GM21737 (cell line): Measurements from ENCODE around the gene ARHGEF37.

Source experiments
- ATAC-seq: cut with Tn5 transposase; IDR thresholded peaks from one replicate; pipeline ENCODE4 v1.9.1; 2021; ENCODE audit warnings: mild to moderate bottlenecking, moderate library complexity; ENCODE audit not compliant: unreplicated experiment

ARHGEF37 gene

GRCh38 chr5:149599375-149599774 lies 18.1 kb downstream of the ARHGEF37 start:
- ATAC-seq: no peak

- no peak for ATAC-seq
These were observed 19.6 kb downstream of the ARHGEF37 start for GRCh38 chr5:149600932-149601331.

- ATAC-seq: no peak
These were observed 21.9 kb downstream of the ARHGEF37 start for GRCh38 chr5:149603210-149603609.

- ATAC-seq: no peak
These were observed 22.6 kb downstream of the ARHGEF37 start for GRCh38 chr5:149603920-149604319.

- no peak for ATAC-seq
These were observed 23.0 kb downstream of the ARHGEF37 start for GRCh38 chr5:149604321-149604720.

- no peak for ATAC-seq
These were observed 24.2 kb downstream of the ARHGEF37 start for GRCh38 chr5:149605354-149605997.

- ATAC-seq: peak; percentile 96
These were observed 24.9 kb downstream of the ARHGEF37 start for GRCh38 chr5:149605998-149606724.

- no peak for ATAC-seq
These were observed 27.7 kb downstream of the ARHGEF37 start for GRCh38 chr5:149608936-149609545.

- no peak for ATAC-seq
These were observed 28.4 kb downstream of the ARHGEF37 start for GRCh38 chr5:149609640-149610219.

GRCh38 chr5:149610589-149611255 lies 29.4 kb downstream of the ARHGEF37 start:
- no peak for ATAC-seq

GRCh38 chr5:149611326-149611725 lies 30.0 kb downstream of the ARHGEF37 start:
- ATAC-seq: no peak

- no peak for ATAC-seq
These were observed 33.0 kb downstream of the ARHGEF37 start for GRCh38 chr5:149614034-149614907.

GRCh38 chr5:149615976-149616375 lies 34.7 kb downstream of the ARHGEF37 start:
- ATAC-seq: no peak

- peak; percentile 41 for ATAC-seq
These were observed 35.5 kb downstream of the ARHGEF37 start for GRCh38 chr5:149616727-149617285.

- ATAC-seq: peak; percentile 58
These were observed 36.5 kb downstream of the ARHGEF37 start for GRCh38 chr5:149617760-149618306.

GRCh38 chr5:149618581-149619248 lies 37.4 kb downstream of the ARHGEF37 start:
- peak; percentile 29 for ATAC-seq

- no peak for ATAC-seq
These were observed 40.3 kb downstream of the ARHGEF37 start for GRCh38 chr5:149621415-149622098.

- ATAC-seq: no peak
These were observed 41.2 kb downstream of the ARHGEF37 start for GRCh38 chr5:149622466-149622865.
